ENCODE results near the gene MRPS15.
"Not testable (repeated sequence)": the region's sequence is repeated elsewhere in the genome, so short reads cannot be mapped to it uniquely, and the experiment has no call there.

The MRPS15 gene

GRCh38 chr1:36481091-36481490, 16.9 kb upstream of the MRPS15 start:
- no peak overlapping the region for H3K27ac ChIP-seq (ENCODE audit: low read depth, low read length)
- H3K4me1 ChIP-seq (ENCODE audit: control insufficient read depth, insufficient read depth, low read length): no peaks in the 10 kb centered on the region
- H3K9ac ChIP-seq (ENCODE audit: low read length): no peak overlapping the region
- H3K27me3 ChIP-seq (ENCODE audit: control insufficient read depth, insufficient read depth, low read length): no peaks in the 10 kb centered on the region
- H3K4me3 ChIP-seq (ENCODE audit: low read length): no peak overlapping the region
- H3K36me3 ChIP-seq (ENCODE audit: control insufficient read depth, insufficient read depth, low read length): no peaks in the 10 kb centered on the region

- no peaks in the 10 kb centered on the region for H3K4me1 ChIP-seq (ENCODE audit: control insufficient read depth, insufficient read depth, low read length)
- H3K27ac ChIP-seq (ENCODE audit: low read depth, low read length): no peak overlapping the region
- no peak overlapping the region for H3K4me3 ChIP-seq (ENCODE audit: low read length)
- H3K9ac ChIP-seq (ENCODE audit: low read length): no peak overlapping the region
- no peaks in the 10 kb centered on the region for H3K36me3 ChIP-seq (ENCODE audit: control insufficient read depth, insufficient read depth, low read length)
- H3K27me3 ChIP-seq (ENCODE audit: control insufficient read depth, insufficient read depth, low read length): no peaks in the 10 kb centered on the region
These were observed 16.0 kb upstream of the MRPS15 start for GRCh38 chr1:36480161-36480560.

GRCh38 chr1:36479505-36480051, 15.4 kb upstream of the MRPS15 start:
- no peak overlapping the region for H3K4me3 ChIP-seq (ENCODE audit: low read length)
- H3K9ac ChIP-seq (ENCODE audit: low read length): no peak overlapping the region
- H3K4me1 ChIP-seq (ENCODE audit: control insufficient read depth, insufficient read depth, low read length): no peaks in the 10 kb centered on the region
- H3K36me3 ChIP-seq (ENCODE audit: control insufficient read depth, insufficient read depth, low read length): no peaks in the 10 kb centered on the region
- H3K27me3 ChIP-seq (ENCODE audit: control insufficient read depth, insufficient read depth, low read length): no peaks in the 10 kb centered on the region
- no peak overlapping the region for H3K27ac ChIP-seq (ENCODE audit: low read depth, low read length)

- not testable (repeated sequence) for H3K4me1 ChIP-seq (ENCODE audit: control insufficient read depth, insufficient read depth, low read length); H3K27ac ChIP-seq (ENCODE audit: low read depth, low read length); H3K9ac ChIP-seq (ENCODE audit: low read length); H3K4me3 ChIP-seq (ENCODE audit: low read length); H3K27me3 ChIP-seq (ENCODE audit: control insufficient read depth, insufficient read depth, low read length); H3K36me3 ChIP-seq (ENCODE audit: control insufficient read depth, insufficient read depth, low read length)
These were observed 13.4 kb upstream of the MRPS15 start for GRCh38 chr1:36477615-36478014.

- H3K4me1 ChIP-seq (ENCODE audit: control insufficient read depth, insufficient read depth, low read length): no peaks in the 10 kb centered on the region
- H3K27ac ChIP-seq (ENCODE audit: low read depth, low read length): no peak overlapping the region
- no peak overlapping the region for H3K4me3 ChIP-seq (ENCODE audit: low read length)
- no peaks in the 10 kb centered on the region for H3K36me3 ChIP-seq (ENCODE audit: control insufficient read depth, insufficient read depth, low read length)
- H3K9ac ChIP-seq (ENCODE audit: low read length): no peak overlapping the region
- peaks cover 2% of the 10 kb centered on the region for H3K27me3 ChIP-seq (ENCODE audit: control insufficient read depth, insufficient read depth, low read length)
These were observed 12.8 kb upstream of the MRPS15 start for GRCh38 chr1:36476945-36477344.

DNA sequence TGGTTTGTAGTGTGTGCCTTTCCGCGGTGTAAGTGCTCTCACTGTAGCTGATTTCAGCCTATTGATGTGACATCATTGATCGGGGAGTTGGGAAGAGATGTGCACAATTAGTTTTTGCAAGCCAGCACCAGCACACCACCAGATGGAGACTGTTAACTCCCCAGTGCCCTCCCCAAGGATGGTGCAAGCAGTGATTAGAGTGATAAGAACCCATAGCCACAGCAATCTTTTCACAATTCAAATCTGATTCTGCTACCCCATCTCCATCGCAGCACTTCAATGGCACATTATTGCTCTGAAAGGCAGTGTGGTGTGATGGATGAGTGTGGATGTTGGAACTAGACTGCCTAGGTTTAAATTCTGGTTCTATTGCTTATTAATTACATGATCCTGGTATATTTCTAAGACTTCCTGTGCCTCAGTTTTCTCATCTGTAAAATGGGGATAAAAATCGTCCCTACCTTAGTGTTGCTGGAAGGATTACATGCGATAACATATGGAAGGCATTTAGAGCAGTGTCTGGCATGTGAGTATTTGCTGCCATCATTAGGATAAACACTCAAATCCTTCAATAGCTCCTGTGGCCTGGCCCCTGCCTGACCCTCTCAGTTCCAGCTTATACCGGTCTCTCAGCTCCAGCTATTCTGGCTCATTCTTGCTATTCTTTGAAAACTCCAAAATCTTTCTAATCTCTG, 11.9 kb upstream of the MRPS15 start:
- no peak overlapping the region for H3K27ac ChIP-seq (ENCODE audit: low read depth, low read length)
- no peak overlapping the region for H3K9ac ChIP-seq (ENCODE audit: low read length)
- H3K4me1 ChIP-seq (ENCODE audit: control insufficient read depth, insufficient read depth, low read length): no peaks in the 10 kb centered on the region
- no peaks in the 10 kb centered on the region for H3K36me3 ChIP-seq (ENCODE audit: control insufficient read depth, insufficient read depth, low read length)
- no peak overlapping the region for H3K4me3 ChIP-seq (ENCODE audit: low read length)
- peaks cover 2% of the 10 kb centered on the region for H3K27me3 ChIP-seq (ENCODE audit: control insufficient read depth, insufficient read depth, low read length)

DNA sequence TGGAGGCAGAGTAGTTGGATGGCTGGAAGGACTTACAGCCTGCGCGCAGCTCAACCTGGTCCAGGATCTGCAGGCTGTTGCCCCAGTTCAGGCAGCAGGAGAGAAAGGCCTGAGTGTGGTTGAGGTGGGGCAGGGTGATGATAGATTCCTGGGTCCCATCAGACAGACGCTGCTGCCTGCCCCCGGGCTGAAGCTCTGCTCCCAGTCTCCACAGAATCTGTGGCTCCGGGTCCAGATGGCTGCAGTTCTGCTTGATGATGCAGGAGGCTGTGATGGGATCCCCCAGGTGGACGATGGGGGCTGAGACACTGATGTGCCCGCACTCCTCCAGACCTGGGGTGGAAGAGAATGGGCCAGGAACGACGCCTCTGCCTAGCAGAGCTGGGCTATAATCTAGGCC, 11.2 kb upstream of the MRPS15 start:
- Histone ChIP-seq H3K9ac (ENCODE audit: low read length) (no peak overlapping the region), H3K4me1 (ENCODE audit: control insufficient read depth, insufficient read depth, low read length) (no peaks in the 10 kb centered on the region), H3K27ac (ENCODE audit: low read depth, low read length) (no peak overlapping the region), H3K36me3 (ENCODE audit: control insufficient read depth, insufficient read depth, low read length) (no peaks in the 10 kb centered on the region), H3K27me3 (ENCODE audit: control insufficient read depth, insufficient read depth, low read length) (peaks cover 2% of the 10 kb centered on the region), H3K4me3 (ENCODE audit: low read length) (no peak overlapping the region)

DNA sequence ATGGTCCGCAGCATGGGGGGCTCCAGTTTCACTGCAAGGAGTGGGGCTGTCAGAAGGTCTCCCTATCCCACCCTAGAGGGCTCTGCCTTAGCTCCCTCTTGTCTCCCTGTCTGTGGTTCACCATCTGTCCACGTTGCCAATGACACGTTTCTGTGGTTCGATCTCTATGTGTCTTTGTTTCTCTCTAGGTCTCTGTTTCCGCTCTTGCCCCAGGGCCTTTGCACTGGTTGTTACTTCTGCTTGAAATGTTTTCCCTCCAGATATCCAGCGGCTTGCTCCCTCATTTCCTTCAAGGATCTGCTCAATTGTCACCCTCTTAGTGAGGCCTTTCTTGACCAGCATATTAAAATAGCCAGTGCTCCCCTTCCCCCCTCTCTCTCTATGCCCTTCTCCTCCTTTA, 8.5 kb upstream of the MRPS15 start:
- Histone ChIP-seq H3K27me3 (ENCODE audit: control insufficient read depth, insufficient read depth, low read length) (peaks cover 2% of the 10 kb centered on the region), H3K9ac (ENCODE audit: low read length) (no peak overlapping the region), H3K27ac (ENCODE audit: low read depth, low read length) (no peak overlapping the region), H3K4me1 (ENCODE audit: control insufficient read depth, insufficient read depth, low read length) (no peaks in the 10 kb centered on the region), H3K36me3 (ENCODE audit: control insufficient read depth, insufficient read depth, low read length) (no peaks in the 10 kb centered on the region), H3K4me3 (ENCODE audit: low read length) (no peak overlapping the region)

GRCh38 chr1:36471830-36472641, 7.9 kb upstream of the MRPS15 start:
- no peaks in the 10 kb centered on the region for H3K36me3 ChIP-seq (ENCODE audit: control insufficient read depth, insufficient read depth, low read length)
- H3K4me1 ChIP-seq (ENCODE audit: control insufficient read depth, insufficient read depth, low read length): no peaks in the 10 kb centered on the region
- H3K9ac ChIP-seq (ENCODE audit: low read length): no peak overlapping the region
- no peak overlapping the region for H3K4me3 ChIP-seq (ENCODE audit: low read length)
- no peak overlapping the region for H3K27ac ChIP-seq (ENCODE audit: low read depth, low read length)
- peaks cover 2% of the 10 kb centered on the region for H3K27me3 ChIP-seq (ENCODE audit: control insufficient read depth, insufficient read depth, low read length)

DNA sequence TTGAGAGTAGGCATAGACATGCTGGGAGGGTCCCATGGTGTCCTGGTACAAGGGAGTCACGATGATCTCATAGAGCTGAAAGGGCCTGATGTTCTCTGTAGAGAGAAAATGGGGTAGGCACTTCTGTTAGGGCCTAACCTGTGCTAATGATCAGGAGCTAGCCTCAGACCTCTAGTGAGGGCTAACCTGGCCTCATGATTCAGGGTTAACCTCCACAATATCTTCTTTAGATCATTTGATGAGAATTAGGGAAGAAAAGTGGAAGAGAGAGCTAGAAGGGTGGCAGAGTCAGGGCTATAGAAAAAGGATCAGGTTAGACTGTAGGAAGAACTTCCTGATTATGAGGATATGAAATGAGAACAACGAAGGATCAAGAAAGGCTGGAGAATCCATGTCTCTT, 5.0 kb upstream of the MRPS15 start:
- Histone ChIP-seq H3K36me3 (ENCODE audit: control insufficient read depth, insufficient read depth, low read length) (no peaks in the 10 kb centered on the region), H3K27me3 (ENCODE audit: control insufficient read depth, insufficient read depth, low read length) (peaks cover 2% of the 10 kb centered on the region), H3K9ac (ENCODE audit: low read length) (no peak overlapping the region), H3K4me3 (ENCODE audit: low read length) (no peak overlapping the region), H3K27ac (ENCODE audit: low read depth, low read length) (no peak overlapping the region), H3K4me1 (ENCODE audit: control insufficient read depth, insufficient read depth, low read length) (peaks cover 3% of the 10 kb centered on the region)

DNA sequence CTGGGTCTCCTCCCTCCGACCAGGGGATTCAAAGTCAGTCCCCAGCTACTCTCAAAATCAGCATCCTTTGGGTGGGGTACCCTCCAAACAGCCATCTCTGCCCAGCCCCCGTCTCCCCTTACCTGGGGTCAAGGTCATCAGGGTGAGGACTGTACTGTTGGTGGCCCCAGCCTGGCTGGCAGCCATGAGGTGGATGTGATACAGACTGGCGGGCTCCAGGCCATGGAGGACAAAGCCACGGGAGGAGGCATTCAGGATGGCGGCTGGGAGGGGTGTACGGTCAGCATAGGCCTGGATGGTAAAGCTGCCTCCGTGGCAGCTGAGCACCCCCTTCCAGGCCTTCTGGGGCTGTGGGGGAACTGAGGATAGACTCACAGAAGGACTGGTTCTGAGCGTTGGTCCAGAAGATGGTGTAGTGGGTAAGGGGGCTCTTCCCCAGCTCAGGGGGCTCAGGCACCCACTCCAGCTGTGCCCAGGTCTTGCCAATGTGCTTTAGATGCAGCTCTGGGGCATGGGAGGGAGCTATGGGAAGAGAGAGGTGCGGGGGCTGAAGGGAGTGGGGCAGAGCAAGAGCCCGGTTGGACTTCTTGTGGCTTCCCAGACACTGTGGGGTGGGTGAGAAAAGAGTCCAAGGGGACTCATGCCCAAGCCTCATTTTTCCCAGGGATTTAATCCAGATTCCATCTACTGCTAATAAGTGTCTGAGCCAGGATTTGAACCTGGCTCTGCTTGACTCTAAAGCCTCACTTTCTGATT, 3.7 kb upstream of the MRPS15 start:
- peaks cover 8% of the 10 kb centered on the region for H3K4me1 ChIP-seq (ENCODE audit: control insufficient read depth, insufficient read depth, low read length)
- no peaks in the 10 kb centered on the region for H3K36me3 ChIP-seq (ENCODE audit: control insufficient read depth, insufficient read depth, low read length)
- no peak overlapping the region for H3K4me3 ChIP-seq (ENCODE audit: low read length)
- no peak overlapping the region for H3K9ac ChIP-seq (ENCODE audit: low read length)
- H3K27me3 ChIP-seq (ENCODE audit: control insufficient read depth, insufficient read depth, low read length): no peaks in the 10 kb centered on the region
- no peak overlapping the region for H3K27ac ChIP-seq (ENCODE audit: low read depth, low read length)

- Histone ChIP-seq H3K4me1 (ENCODE audit: control insufficient read depth, insufficient read depth, low read length) (peaks cover 8% of the 10 kb centered on the region), H3K27me3 (ENCODE audit: control insufficient read depth, insufficient read depth, low read length) (no peaks in the 10 kb centered on the region), H3K4me3 (ENCODE audit: low read length) (no peak overlapping the region), H3K36me3 (ENCODE audit: control insufficient read depth, insufficient read depth, low read length) (no peaks in the 10 kb centered on the region), H3K27ac (ENCODE audit: low read depth, low read length) (no peak overlapping the region), H3K9ac (ENCODE audit: low read length) (no peak overlapping the region)
These were observed 2.8 kb upstream of the MRPS15 start for GRCh38 chr1:36467027-36467410.

Data from rectal smooth muscle tissue (tissue), 1 donor.